Esophagus squamous epithelium (tissue), 4 donors: ENCODE results near the gene PURA.

Experiments
- POLR2A ChIP-seq, 4 donors: fragments of 450-650 bp; IDR thresholded peaks; one replicate each; pipeline ENCODE4 v1.6.1; 2017; ENCODE audit warnings: antibody characterized with exemption in 4 of 4, mild to moderate bottlenecking in 4 of 4, moderate library complexity in 3 of 4
- TF ChIP-seq, protein P1 (sequence below), 6 experiments: fragments of 450-650 bp in 4 of 6; fragments of 200-600 bp in 2 of 6; sonication (generic) in 2 of 6; IDR thresholded peaks; one replicate each; pipeline ENCODE4 v1.5.1; 2016 to 2019; ENCODE audit warnings: antibody characterized with exemption in 6 of 6, mild to moderate bottlenecking in 4 of 6, moderate library complexity in 4 of 6

- TF ChIP-seq, protein P1, sequence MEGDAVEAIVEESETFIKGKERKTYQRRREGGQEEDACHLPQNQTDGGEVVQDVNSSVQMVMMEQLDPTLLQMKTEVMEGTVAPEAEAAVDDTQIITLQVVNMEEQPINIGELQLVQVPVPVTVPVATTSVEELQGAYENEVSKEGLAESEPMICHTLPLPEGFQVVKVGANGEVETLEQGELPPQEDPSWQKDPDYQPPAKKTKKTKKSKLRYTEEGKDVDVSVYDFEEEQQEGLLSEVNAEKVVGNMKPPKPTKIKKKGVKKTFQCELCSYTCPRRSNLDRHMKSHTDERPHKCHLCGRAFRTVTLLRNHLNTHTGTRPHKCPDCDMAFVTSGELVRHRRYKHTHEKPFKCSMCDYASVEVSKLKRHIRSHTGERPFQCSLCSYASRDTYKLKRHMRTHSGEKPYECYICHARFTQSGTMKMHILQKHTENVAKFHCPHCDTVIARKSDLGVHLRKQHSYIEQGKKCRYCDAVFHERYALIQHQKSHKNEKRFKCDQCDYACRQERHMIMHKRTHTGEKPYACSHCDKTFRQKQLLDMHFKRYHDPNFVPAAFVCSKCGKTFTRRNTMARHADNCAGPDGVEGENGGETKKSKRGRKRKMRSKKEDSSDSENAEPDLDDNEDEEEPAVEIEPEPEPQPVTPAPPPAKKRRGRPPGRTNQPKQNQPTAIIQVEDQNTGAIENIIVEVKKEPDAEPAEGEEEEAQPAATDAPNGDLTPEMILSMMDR (IDR thresholded peaks at IDR 0.05), result peak; percentile 55 to 83 (median 70)
- TF ChIP-seq POLR2A (IDR thresholded peaks at IDR 0.05), result no peak
These were observed 32.1 kb downstream of the PURA start for GRCh38 chr5:140145818-140146522.
